Gastrocnemius medialis (tissue), 4 donors: ENCODE measurements around the gene AHCTF1. TPM values are rescaled to one million over a fixed set of nuclear protein-coding genes. Genes with fewer than 3 reads are reported as not detected.
A peak's percentile ranks its signal among the peaks of the same experiment; 100 is the strongest.
"Not testable (repeated sequence)": the region's sequence is repeated elsewhere in the genome, so short reads cannot be mapped to it uniquely, and the experiment has no call there.

Source experiments
- ATAC-seq, 2 donors: fragments of 150-250 bp; one replicate each; pipeline ENCODE4 v1.9.1; 2016
- DNase-seq, 2 donors: peaks; one replicate each; pipeline ENCODE4 v3.0.0-alpha.2; 2019
- H3K27ac ChIP-seq, 4 donors: fragments of 200-600 bp; sonication (generic); 1 replicate in 1 of 4; 2 replicates in 3 of 4; pipeline ENCODE4 v1.5.1; 2016 to 2018; ENCODE audit warnings: mild to moderate bottlenecking in 2 of 4, moderate library complexity in 1 of 4
- H3K27me3 ChIP-seq, 3 donors: fragments of 200-600 bp; sonication (generic) in 2 of 3; 1 replicate in 1 of 3; 2 replicates in 2 of 3; pipeline versions ENCODE4 v1.5.1 to v1.6.0; 2016 to 2019; ENCODE audit warnings: mild to moderate bottlenecking in 1 of 3, moderate library complexity in 1 of 3
- H3K36me3 ChIP-seq, 2 donors: fragments of 200-600 bp; sonication (generic) in 1 of 2; one replicate each; pipeline ENCODE4 v1.5.1; 2017 to 2018
- H3K4me1 ChIP-seq, 2 donors: fragments of 200-600 bp; sonication (generic) in 1 of 2; one replicate each; pipeline ENCODE4 v1.5.1; 2016 to 2017; ENCODE audit warnings: mild to moderate bottlenecking in 2 of 2
- H3K4me3 ChIP-seq, 4 donors: fragments of 200-600 bp; sonication (generic) in 3 of 4; 1 replicate in 1 of 4; 2 replicates in 3 of 4; pipeline ENCODE4 v1.5.1; 2016 to 2019; ENCODE audit warnings: mild to moderate bottlenecking in 2 of 4
- H3K9me3 ChIP-seq, 3 donors: fragments of 200-600 bp; sonication (generic) in 2 of 3; 1 replicate in 1 of 3; 2 replicates in 2 of 3; pipeline ENCODE4 v1.5.1; 2016 to 2019
- POLR2A ChIP-seq, 2 donors: fragments of 450-650 bp; IDR thresholded peaks; one replicate each; pipeline ENCODE4 v1.6.1; 2017; ENCODE audit warnings: antibody characterized with exemption in 2 of 2, mild to moderate bottlenecking in 2 of 2, moderate library complexity in 2 of 2
- in situ Hi-C, 4 donors: fragments of 200-750 bp; cut with MboI; loops; one replicate each; pipeline versions ENCODE4 v1.15.0 to v1.8.0; 2017; ENCODE audit warnings: low sequenced_read_pairs in 4 of 4
- intact Hi-C: fragments of 100-400 bp; cut with DNase I; formaldehyde crosslinking; loops from one replicate; pipeline ENCODE4 v1.15.1; 2023; ENCODE audit warnings: low total_unique reads
- total RNA-seq, 4 donors: library from RNA; depleted of rRNA; stranded (reverse); fragments of >200 nt; gene quantifications; one replicate each; pipeline versions ENCODE4 v1.1.0 to v1.2.3, GENCODE V29; 2016
- TF ChIP-seq, protein P1 (sequence below), 5 experiments: fragments of 450-650 bp in 3 of 5; fragments of 200-600 bp in 2 of 5; sonication (generic) in 2 of 5; IDR thresholded peaks in 4 of 5; conservative IDR thresholded peaks in 1 of 5; 1 replicate in 4 of 5; 2 replicates in 1 of 5; pipeline ENCODE4 v1.5.1; 2016 to 2019; ENCODE audit warnings: antibody characterized with exemption in 5 of 5, mild to moderate bottlenecking in 3 of 5, moderate library complexity in 3 of 5

The AHCTF1 gene
- total RNA-seq, 4 donors from 2014 or later, result 21.7 to 28.5 (median 24.7) TPM

- ATAC-seq, result peak in 1 of 2 donors; percentile 74
- in situ Hi-C loops, result no loop called here
- H3K27ac ChIP-seq, result no peak overlapping the region
- intact Hi-C loops, result no loop called here
- TF ChIP-seq, protein P1, sequence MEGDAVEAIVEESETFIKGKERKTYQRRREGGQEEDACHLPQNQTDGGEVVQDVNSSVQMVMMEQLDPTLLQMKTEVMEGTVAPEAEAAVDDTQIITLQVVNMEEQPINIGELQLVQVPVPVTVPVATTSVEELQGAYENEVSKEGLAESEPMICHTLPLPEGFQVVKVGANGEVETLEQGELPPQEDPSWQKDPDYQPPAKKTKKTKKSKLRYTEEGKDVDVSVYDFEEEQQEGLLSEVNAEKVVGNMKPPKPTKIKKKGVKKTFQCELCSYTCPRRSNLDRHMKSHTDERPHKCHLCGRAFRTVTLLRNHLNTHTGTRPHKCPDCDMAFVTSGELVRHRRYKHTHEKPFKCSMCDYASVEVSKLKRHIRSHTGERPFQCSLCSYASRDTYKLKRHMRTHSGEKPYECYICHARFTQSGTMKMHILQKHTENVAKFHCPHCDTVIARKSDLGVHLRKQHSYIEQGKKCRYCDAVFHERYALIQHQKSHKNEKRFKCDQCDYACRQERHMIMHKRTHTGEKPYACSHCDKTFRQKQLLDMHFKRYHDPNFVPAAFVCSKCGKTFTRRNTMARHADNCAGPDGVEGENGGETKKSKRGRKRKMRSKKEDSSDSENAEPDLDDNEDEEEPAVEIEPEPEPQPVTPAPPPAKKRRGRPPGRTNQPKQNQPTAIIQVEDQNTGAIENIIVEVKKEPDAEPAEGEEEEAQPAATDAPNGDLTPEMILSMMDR (IDR thresholded peaks at IDR 0.05 in 4 of 5, conservative IDR thresholded peaks at IDR 0.05 in 1 of 5), result no peak
- no peak for TF ChIP-seq POLR2A (IDR thresholded peaks at IDR 0.05)
- no peak for DNase-seq
- H3K36me3 ChIP-seq, result no peaks in the 10 kb centered on the region
- no peak overlapping the region for H3K4me3 ChIP-seq
- H3K27me3 ChIP-seq, result no peaks in the 10 kb centered on the region
- no peaks in the 10 kb centered on the region for H3K9me3 ChIP-seq
- H3K4me1 ChIP-seq, result no peaks in the 10 kb centered on the region
Observed at GRCh38 chr1:246820666-246821065, 111.1 kb downstream of the AHCTF1 start.

GRCh38 chr1:246817778-246818177 lies 114.0 kb downstream of the AHCTF1 start:
- H3K9me3 ChIP-seq, H3K4me1 ChIP-seq, H3K27ac ChIP-seq, H3K36me3 ChIP-seq, intact Hi-C loops, H3K4me3 ChIP-seq, in situ Hi-C loops, DNase-seq, ATAC-seq, H3K27me3 ChIP-seq: not testable (repeated sequence)

DNA sequence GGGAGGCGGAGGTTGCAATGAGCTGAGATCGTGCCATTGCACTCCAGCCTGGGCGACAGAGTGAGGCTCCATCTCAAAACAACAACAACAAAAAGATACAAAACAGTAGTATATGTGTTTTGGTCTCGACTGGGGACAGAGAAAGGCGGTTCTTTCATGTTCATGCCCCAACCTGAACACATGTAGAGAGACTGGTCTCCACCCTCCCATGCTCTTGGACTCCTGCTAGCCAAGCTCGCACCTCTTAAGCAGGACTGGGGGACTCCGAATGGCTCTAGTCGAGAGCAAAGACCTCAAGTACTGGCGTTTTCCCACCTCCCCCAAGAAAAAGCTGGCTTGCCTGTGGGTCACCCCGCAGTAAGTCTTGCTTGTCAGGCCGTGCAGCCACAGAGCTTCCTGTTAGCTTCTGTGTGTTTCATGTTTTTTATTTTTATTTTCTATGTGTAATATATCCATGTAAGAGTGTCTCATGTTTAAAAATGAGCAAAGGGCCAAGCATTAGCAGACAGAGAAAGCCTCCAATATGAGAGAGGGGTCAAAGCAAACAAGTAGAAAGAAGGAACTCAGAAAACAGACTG lies 116.0 kb downstream of the AHCTF1 start:
- DNase-seq, result no peak
- in situ Hi-C loops (no loop called here), intact Hi-C loops (no loop called here)
- Histone ChIP-seq H3K4me1 (no peaks in the 10 kb centered on the region), H3K36me3 (no peaks in the 10 kb centered on the region), H3K9me3 (no peaks in the 10 kb centered on the region), H3K27ac (no peak overlapping the region), H3K4me3 (no peak overlapping the region), H3K27me3 (no peaks in the 10 kb centered on the region)
- ATAC-seq, result no peak
- no peak for TF ChIP-seq POLR2A (IDR thresholded peaks at IDR 0.05)

GRCh38 chr1:246814890-246815289 lies 116.9 kb downstream of the AHCTF1 start:
- intact Hi-C loops, result no loop called here
- Histone ChIP-seq H3K27ac (no peak overlapping the region), H3K4me1 (no peaks in the 10 kb centered on the region), H3K9me3 (no peaks in the 10 kb centered on the region), H3K4me3 (no peak overlapping the region), H3K36me3 (no peaks in the 10 kb centered on the region), H3K27me3 (no peaks in the 10 kb centered on the region)
- no peak for DNase-seq
- no peak for ATAC-seq
- in situ Hi-C loops, result no loop called here
- TF ChIP-seq, protein P1 (IDR thresholded peaks at IDR 0.05 in 4 of 5, conservative IDR thresholded peaks at IDR 0.05 in 1 of 5), result no peak
- no peak for TF ChIP-seq POLR2A (IDR thresholded peaks at IDR 0.05)

GRCh38 chr1:246813325-246813724 lies 118.4 kb downstream of the AHCTF1 start:
- H3K27me3 ChIP-seq, H3K4me3 ChIP-seq, DNase-seq, H3K9me3 ChIP-seq, H3K4me1 ChIP-seq, H3K36me3 ChIP-seq, H3K27ac ChIP-seq, intact Hi-C loops, ATAC-seq, in situ Hi-C loops: not testable (repeated sequence)

GRCh38 chr1:246811985-246812384 lies 119.8 kb downstream of the AHCTF1 start:
- ATAC-seq, result no peak
- intact Hi-C loops (no loop called here), in situ Hi-C loops (no loop called here)
- TF ChIP-seq POLR2A (IDR thresholded peaks at IDR 0.05), result no peak
- TF ChIP-seq, protein P1 (IDR thresholded peaks at IDR 0.05 in 4 of 5, conservative IDR thresholded peaks at IDR 0.05 in 1 of 5), result no peak
- Histone ChIP-seq H3K36me3 (no peaks in the 10 kb centered on the region), H3K27me3 (no peaks in the 10 kb centered on the region), H3K27ac (peak overlapping the region in 3 of 4 donors; percentile 53 to 63 (median 56)), H3K9me3 (no peaks in the 10 kb centered on the region), H3K4me1 (no peaks in the 10 kb centered on the region), H3K4me3 (no peak overlapping the region)
- DNase-seq, result no peak
